Epithelial cell of esophagus (primary cell): ENCODE data around the gene SUN2.

Source experiments
- DNase-seq: peaks from one replicate; pipeline ENCODE4 v3.0.0; 2010; ENCODE audit warnings: low read depth
- H3K4me3 ChIP-seq: 2 replicates; pipeline ENCODE4 v1.5.1; 2011; ENCODE audit warnings: mild to moderate bottlenecking, low read length, control low read depth
- TF ChIP-seq, protein P1 (sequence below): IDR thresholded peaks from 2 replicates; pipeline ENCODE4 v1.5.1; 2011; ENCODE audit warnings: low read depth, mild to moderate bottlenecking, low read length, control low read depth, inconsistent platforms; ENCODE audit not compliant: insufficient read depth; ENCODE audit errors: missing control alignments

SUN2 gene

DNA sequence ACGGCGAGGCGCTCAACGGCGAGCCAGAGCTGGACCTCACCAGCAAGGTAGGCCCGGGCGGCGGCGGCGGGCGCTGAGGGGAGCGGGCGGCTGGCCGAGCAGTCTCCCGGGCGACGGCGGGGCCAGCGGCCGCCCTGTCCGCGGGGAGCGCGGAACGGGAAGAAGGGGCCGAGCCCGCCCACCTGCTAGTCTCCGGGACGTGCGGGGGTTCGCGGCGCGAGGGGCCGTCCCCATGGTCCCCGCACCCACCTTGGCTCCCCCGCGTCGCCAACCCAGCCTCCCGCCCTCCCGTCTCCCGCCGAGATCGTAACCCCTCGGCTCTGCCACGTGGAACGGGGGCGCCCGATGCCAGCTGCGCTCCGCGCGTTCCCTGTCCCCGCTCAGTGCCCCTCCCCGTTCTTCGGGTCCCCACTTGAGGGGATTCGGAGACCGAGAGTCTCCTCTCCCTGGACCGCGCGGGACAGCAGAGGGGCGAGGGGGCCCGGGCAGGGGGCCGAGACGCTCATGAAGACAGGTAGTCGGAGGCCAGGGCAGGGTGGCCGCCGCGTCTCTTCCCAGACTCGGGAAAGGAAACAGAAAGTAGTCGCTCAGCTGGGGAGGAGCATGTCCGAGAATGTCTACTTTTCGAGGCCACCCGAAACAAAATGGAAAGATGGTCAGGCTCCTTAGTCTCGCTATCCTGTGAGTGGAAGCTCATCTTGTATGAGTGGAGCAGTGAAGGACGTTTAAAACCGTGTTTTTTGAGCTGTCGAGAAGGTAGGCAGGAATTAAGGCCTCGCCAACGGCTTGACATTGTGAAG lies 49.5 kb downstream of the SUN2 start:
- H3K4me3 ChIP-seq, result peak overlapping the region; percentile 68

DNA sequence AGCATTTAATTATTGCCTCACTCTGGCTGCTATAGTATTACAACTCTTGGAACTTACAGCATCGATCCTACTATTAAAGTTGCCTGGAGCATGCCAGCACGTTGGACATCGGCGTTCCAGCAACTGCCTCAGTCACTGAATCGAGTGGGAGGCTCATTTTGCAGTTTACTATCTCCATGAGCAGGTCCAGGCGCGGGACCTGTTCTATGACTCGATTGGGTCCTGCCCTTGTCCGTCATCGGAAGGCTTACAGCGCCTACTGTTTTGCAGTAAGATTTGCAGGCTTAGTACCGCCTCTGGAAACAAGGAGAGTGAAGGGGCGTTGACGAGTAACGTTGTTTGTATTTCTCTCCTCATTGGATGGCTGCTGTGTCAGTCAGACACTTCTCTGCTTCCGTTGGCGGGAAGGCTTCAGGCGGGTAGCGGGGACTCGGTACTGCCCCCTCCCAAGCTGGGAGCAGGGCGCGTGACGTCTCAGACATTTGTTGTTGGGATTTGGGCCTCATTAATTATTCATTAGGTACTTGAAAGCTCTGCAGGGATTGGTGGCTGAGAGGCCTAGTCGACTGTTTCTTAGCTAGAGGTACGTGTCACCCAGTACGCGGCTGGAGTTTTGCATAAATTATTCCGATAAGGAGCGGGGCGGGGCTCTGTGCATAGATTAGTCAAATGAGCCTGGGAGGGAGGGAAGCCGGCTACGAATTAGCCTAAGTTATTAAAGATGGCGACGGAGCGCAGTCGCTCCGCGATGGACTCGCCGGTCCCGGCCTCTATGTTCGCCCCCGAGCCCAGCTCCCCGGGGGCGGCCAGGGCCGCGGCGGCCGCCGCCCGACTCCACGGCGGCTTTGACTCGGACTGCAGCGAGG lies 50.3 kb downstream of the SUN2 start, which contains the start of gene GTPBP1:
Gene GTPBP1 (plus strand): TSS at position 710 of the 866 bp plus-strand sequence. CDS start 12 bp downstream, at position 722.
- peak within 1 kb of the TSS; percentile 68 for H3K4me3 ChIP-seq
- TF ChIP-seq, protein P1, sequence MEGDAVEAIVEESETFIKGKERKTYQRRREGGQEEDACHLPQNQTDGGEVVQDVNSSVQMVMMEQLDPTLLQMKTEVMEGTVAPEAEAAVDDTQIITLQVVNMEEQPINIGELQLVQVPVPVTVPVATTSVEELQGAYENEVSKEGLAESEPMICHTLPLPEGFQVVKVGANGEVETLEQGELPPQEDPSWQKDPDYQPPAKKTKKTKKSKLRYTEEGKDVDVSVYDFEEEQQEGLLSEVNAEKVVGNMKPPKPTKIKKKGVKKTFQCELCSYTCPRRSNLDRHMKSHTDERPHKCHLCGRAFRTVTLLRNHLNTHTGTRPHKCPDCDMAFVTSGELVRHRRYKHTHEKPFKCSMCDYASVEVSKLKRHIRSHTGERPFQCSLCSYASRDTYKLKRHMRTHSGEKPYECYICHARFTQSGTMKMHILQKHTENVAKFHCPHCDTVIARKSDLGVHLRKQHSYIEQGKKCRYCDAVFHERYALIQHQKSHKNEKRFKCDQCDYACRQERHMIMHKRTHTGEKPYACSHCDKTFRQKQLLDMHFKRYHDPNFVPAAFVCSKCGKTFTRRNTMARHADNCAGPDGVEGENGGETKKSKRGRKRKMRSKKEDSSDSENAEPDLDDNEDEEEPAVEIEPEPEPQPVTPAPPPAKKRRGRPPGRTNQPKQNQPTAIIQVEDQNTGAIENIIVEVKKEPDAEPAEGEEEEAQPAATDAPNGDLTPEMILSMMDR, result peak; percentile 21
- peak; percentile 100 for DNase-seq

More for the DNA sequence above, 49.5 kb downstream of the SUN2 start:
- TF ChIP-seq, protein P1, result no peak
- DNase-seq, result peak; percentile 25

DNA sequence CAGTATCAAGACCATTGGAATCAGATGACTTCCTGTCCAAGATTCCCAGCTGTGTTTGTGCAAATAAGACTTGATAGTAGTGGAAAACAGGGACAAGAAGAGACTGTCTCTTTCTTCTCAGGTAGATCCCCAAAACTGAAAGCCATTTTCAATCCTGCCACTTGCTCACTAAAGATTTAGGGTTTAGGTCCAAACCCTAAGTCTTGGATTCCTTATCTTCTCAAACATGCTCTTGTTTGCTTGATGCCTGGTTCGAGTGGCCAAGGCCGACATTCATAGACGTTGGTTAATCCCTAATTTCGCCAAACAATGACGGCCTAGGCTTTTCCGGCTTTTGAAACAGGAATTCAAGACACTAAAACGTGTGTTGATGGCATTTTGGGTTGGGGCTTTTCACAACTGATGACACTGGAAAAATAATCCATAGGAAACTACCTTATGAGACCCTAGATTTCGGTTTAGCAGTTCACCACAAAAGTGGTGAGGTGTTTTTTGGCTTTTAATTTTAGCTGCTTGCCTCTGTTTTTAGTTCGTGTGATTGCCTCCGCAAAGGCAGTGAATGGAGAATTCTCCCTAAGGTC lies 51.1 kb downstream of the SUN2 start:
- TF ChIP-seq, protein P1, result no peak
- H3K4me3 ChIP-seq, result peak overlapping the region; percentile 21
- DNase-seq, result no peak

DNA sequence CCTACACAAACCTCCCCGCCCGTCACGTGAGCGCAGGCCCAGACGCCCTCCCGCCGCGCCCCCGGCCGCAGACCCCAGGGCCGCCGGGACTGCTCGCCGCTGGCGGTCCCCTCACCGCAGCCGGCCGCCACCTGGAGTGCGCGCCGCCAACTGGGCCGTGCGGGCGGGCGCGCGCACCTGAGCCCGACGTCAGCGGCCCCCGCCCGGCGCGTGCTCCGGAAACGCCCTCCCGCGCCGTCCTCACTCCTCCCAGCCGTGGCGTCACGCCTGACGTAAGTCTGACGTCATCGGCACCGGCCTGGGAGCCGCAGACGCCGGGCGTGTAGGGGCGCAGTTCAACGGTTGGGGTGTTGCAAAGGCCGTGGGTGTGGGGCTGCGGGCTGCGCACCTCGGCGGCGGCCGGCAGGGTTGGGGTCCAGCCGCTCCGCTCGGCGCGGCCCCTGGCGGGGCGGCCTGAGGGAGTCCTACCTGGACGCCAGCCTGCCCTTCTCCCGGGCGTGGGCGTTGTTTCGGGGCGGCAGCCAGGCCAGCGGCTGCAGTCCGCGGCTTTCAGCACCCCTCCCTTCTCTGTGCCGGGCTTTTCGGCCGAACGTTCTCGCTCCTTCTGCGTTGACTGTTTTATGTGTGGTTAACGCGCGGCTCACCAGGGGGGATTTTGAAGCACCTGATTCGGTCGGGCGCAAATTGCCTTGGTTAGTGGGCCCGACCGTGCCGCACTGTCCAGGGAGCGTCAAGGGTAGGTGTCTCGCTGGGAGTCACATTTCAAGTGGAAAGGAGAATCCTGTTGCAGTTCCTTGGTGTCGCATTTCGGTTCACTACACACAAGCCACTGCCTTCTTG lies 54.8 kb downstream of the SUN2 start, which contains the start of gene JOSD1:
Gene JOSD1 (minus strand): TSS at position 155 of the 840 bp plus-strand sequence. CDS start 956 bp downstream, outside the sequence.
- TF ChIP-seq, protein P1, result no peak
- DNase-seq, result peak; percentile 97
- H3K4me3 ChIP-seq, result peak within 1 kb of the TSS; percentile 69

DNA sequence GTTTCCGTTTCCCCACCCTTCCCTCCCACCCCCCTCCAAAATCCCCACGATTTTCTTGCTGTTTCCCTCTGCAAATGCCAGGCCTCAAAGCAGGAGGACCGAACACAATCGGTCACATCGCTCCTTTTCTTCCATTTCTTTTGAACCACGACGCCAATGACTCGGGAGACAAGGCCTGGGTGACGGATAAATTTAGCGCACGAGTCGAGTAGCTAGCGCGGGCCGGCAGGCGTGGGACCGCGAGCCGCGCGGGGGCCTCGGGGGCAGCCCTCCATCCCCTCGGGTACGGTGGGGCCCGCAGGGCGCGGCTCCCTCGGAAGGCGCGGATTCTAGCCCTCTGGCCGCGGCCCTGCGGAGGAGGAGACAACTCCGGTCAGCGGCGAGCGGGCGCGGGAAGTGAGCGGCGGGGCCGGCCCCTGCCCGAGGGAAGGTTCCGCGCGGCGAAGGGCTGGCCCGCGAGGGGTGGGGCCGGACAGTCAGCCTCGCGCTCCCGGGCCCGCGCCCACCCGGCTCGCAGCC lies 55.5 kb downstream of the SUN2 start:
- TF ChIP-seq, protein P1, result no peak
- peak overlapping the region; percentile 69 for H3K4me3 ChIP-seq
- DNase-seq, result peak; percentile 73

DNA sequence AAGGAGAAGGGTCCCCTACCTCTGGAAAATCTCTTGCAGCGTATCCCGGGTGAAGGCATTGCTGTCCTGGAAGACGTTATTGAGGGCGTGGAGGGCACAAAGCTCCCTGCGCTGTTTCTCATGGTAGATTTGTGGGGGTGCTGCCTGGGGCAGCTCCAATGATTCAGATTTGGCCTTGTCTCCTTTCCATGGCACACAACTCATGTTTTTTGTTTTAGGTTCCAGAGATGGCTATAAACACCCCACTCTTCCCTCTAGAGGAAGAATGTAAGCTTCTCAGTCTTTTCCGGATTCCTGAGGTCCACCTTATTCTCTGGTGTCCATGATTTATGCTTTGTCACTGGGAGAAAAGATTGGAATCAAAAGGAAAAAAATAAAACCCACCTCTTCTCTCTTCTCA lies 56.0 kb downstream of the SUN2 start:
- H3K4me3 ChIP-seq, result peak overlapping the region; percentile 69
- TF ChIP-seq, protein P1, result no peak
- peak; percentile 39 for DNase-seq
